Measurements from ENCODE around the gene CDR2L. TPM values are rescaled to one million over a fixed set of nuclear protein-coding genes. Genes with fewer than 3 reads are reported as not detected.
A peak's percentile ranks its signal among the peaks of the same experiment; 100 is the strongest.

The CDR2L gene
- total RNA-seq, 1 donor from 2014 or later = 52.3 TPM

DNA sequence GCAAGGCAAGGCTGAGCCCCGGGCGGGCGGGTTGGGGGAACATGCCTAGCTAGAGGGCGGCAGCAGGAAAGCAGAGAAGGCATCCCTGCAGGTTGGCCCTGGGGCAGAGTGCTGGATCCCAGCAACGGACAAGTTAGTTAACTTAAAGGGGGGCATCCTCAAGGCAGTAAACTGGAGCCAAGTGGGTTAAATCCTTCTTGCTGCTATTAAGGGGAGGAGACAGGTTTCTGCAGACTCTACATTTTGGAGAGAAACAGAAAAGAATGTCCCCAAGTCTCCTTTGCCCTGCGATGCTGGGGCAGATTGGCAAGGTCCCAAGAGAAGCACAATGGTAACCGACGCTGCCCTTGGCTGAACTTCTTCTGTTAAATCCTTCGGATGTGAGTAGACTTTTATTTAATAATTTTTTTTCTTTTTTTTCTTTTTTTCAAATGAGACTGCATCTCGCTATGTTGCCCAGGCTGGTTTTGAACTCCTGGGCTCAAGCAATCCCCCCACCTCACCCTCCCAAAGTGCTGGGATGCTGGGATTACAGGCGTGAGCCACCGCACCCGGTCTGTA is 45.4 kb downstream of the CDR2L start:
- TF ChIP-seq, protein P1, sequence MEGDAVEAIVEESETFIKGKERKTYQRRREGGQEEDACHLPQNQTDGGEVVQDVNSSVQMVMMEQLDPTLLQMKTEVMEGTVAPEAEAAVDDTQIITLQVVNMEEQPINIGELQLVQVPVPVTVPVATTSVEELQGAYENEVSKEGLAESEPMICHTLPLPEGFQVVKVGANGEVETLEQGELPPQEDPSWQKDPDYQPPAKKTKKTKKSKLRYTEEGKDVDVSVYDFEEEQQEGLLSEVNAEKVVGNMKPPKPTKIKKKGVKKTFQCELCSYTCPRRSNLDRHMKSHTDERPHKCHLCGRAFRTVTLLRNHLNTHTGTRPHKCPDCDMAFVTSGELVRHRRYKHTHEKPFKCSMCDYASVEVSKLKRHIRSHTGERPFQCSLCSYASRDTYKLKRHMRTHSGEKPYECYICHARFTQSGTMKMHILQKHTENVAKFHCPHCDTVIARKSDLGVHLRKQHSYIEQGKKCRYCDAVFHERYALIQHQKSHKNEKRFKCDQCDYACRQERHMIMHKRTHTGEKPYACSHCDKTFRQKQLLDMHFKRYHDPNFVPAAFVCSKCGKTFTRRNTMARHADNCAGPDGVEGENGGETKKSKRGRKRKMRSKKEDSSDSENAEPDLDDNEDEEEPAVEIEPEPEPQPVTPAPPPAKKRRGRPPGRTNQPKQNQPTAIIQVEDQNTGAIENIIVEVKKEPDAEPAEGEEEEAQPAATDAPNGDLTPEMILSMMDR (IDR thresholded peaks at IDR 0.05; ENCODE audit: insufficient read depth, low read length, poor library complexity, severe bottlenecking) = no peak
- H3K4me3 ChIP-seq (ENCODE audit: low read depth, low read length) = peak overlapping the region; percentile 65
- no peak for DNase-seq (ENCODE audit: low read depth)
- H3K27me3 ChIP-seq (ENCODE audit: control insufficient read depth, insufficient read depth, low read length) = no peaks in the 10 kb centered on the region
- no peaks in the 10 kb centered on the region for H3K36me3 ChIP-seq (ENCODE audit: control insufficient read depth, insufficient read depth, low read length)

DNA sequence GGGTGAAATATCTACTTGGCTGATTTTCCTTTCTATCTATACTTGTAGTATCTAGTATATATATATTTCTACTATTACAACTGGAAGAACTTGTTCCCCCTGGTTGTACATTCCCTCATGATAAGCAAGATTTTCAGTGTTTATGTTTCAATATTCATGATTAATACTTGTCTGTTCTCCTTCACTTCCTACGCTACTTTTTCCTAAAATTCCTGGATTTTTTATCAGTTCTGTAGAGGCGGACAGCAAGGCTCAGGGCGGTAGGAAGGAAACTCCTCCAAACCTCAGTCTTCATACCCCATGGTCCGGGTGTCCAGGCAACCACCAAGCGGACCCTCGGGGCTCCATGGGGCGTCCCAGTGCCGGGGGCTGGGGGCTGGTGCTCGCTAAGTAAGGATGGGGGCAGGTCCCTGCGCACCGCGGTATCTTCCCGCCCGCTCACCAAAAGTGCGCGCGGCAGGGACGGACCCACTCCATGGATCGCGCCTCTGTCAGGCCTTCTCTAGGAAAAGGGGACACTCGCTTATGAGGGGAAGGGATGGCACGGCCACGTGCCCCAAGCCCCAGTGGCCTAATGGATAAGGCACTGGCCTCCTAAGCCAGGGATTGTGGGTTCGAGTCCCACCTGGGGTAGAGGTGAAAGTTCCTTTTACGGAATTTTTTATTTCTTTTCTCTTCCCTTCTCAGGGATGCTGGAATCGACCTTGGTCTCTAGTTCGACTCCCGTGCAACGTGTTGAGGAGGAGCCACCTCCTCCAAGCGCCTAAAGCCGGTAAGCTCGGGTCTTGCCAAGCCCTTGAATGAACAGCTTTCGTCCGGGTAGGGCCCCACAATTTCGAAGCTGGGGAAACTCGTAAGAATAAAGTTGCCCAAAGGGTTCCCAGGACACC is 46.2 kb downstream of the CDR2L start:
- H3K4me3 ChIP-seq (ENCODE audit: low read depth, low read length) = peak overlapping the region; percentile 65
- no peak for DNase-seq (ENCODE audit: low read depth)
- TF ChIP-seq, protein P1 (IDR thresholded peaks at IDR 0.05; ENCODE audit: insufficient read depth, low read length, poor library complexity, severe bottlenecking) = no peak
- H3K36me3 ChIP-seq (ENCODE audit: control insufficient read depth, insufficient read depth, low read length) = no peaks in the 10 kb centered on the region
- H3K27me3 ChIP-seq (ENCODE audit: control insufficient read depth, insufficient read depth, low read length) = no peaks in the 10 kb centered on the region

DNA sequence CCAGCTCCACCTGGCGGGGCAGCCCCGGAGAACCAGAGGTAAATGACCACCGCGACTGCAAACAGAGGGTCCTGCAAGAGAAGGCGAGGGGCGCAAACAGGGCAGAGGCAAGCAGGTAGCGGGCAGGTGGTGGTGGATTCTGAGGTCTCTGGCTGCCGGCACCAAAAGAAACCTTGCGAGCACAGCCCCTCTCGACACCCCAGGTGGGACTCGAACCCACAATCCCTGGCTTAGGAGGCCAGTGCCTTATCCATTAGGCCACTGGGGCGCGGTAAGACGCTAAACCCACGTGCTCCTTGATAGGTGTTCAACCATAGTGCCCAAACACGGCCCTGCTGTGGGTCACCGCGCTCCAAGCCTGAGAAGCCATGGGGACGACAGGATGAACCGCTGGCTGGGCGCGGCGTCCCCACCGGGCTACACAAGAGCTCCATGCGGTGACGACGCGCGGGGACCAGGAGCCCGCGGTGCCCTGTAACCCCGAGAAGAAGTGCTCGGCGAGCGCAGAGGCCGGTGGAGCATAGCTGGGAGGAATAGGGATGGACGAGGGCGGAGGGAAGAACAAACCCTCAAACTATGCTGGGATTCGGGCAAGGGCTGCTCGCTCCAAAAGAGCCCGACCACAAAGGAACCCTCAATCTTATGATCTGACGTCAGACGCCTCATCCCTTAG is 46.9 kb downstream of the CDR2L start:
- no peaks in the 10 kb centered on the region for H3K36me3 ChIP-seq (ENCODE audit: control insufficient read depth, insufficient read depth, low read length)
- DNase-seq (ENCODE audit: low read depth) = no peak
- TF ChIP-seq, protein P1 (IDR thresholded peaks at IDR 0.05; ENCODE audit: insufficient read depth, low read length, poor library complexity, severe bottlenecking) = peak; percentile 29
- H3K4me3 ChIP-seq (ENCODE audit: low read depth, low read length) = peak overlapping the region; percentile 63
- H3K27me3 ChIP-seq (ENCODE audit: control insufficient read depth, insufficient read depth, low read length) = no peaks in the 10 kb centered on the region

DNA sequence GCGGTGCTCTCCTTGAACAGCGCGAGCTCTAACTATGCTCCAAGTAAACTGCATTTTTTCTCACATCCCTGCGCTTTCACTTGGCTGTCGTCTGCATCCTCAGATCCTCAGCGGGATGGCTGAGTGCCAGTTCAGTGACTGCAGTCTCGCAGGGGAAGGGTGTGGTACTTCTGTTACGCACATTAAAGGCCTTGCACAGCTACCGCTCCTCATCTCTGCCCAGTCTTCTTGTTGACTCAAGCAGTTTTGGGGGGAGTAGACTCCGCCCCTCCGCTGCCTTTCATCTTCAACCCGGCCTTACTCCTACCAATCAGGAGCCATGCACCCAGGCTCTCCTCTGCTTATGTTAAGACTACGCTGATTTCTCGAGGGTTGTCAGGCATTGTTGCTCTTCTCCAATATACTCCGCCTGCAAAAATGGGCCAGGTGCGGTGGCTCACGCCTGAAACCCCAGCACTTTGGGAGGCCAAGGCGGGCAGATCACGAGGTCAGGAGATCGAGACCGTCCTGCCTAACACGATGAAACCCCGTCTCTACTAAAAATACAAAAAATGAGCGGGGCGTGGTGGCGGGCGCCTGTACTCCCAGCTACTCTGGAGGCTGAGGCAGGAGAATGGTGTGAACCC is 49.3 kb downstream of the CDR2L start:
- no peak for DNase-seq (ENCODE audit: low read depth)
- TF ChIP-seq, protein P1 (IDR thresholded peaks at IDR 0.05; ENCODE audit: insufficient read depth, low read length, poor library complexity, severe bottlenecking) = no peak
- no peaks in the 10 kb centered on the region for H3K36me3 ChIP-seq (ENCODE audit: control insufficient read depth, insufficient read depth, low read length)
- H3K27me3 ChIP-seq (ENCODE audit: control insufficient read depth, insufficient read depth, low read length) = no peaks in the 10 kb centered on the region
- H3K4me3 ChIP-seq (ENCODE audit: low read depth, low read length) = no peak overlapping the region

DNA sequence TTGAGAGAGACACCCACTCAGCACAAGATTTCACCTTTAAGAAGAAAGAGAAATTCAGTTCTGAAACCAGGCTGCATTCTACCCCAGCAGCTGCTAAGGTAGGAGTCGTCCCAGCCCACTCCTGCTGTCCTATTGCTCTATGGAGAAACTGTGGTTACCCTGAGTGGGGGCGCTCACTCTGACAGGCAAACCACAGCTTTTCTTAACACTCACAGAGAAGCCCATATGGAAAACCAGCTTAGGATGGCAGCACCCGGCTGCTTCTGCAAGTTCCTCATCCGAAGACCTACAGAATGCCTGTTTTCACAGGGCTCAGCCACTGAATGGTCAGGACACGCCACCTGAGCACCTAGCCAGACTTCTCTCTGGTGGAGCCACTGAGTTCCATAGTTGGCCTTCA is 51.8 kb downstream of the CDR2L start:
- no peak for DNase-seq (ENCODE audit: low read depth)
- H3K4me3 ChIP-seq (ENCODE audit: low read depth, low read length) = no peak overlapping the region
- H3K36me3 ChIP-seq (ENCODE audit: control insufficient read depth, insufficient read depth, low read length) = peaks cover 1% of the 10 kb centered on the region
- H3K27me3 ChIP-seq (ENCODE audit: control insufficient read depth, insufficient read depth, low read length) = no peaks in the 10 kb centered on the region
- TF ChIP-seq, protein P1 (IDR thresholded peaks at IDR 0.05; ENCODE audit: insufficient read depth, low read length, poor library complexity, severe bottlenecking) = no peak

Measured in kidney epithelial cell (primary cell).